ENCODE data around the gene PACRG.

DNA sequence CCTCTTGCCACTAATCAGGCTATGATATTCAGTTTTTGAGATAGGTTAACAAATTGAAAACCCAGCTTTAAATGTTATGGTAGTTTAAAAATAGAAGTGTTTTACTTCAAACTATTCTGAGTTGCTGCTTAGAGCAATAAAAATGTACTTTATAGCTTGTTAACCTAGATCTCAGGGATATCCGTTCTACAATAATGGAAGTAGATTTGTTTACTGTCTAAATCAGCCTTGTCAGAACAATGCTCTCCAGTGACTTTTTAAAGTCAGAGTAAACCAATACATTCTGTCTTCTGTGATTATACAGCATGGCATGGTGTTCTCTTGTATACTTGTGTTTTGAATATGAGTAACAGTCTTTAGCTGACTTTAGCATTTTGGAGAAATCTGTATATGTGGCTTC is 161.5 kb downstream of the PACRG start:
- TF ChIP-seq POLR2A (IDR thresholded peaks at IDR 0.05; ENCODE audit: low read length) (no peak), GATA1 (IDR thresholded peaks at IDR 0.05; ENCODE audit: low read depth, low read length) (no peak)
